SKM-1 (cell line): ENCODE measurements around the gene PRKD3.
"Not testable (repeated sequence)": the region's sequence is repeated elsewhere in the genome, so short reads cannot be mapped to it uniquely, and the experiment has no call there.

ENCODE experiments used
- DNase-seq: peaks from one replicate; lab custom pipeline; 2025; ENCODE audit not compliant: unreplicated experiment; lab: John Stamatoyannopoulos, UW

The PRKD3 gene

GRCh38 chr2:37317746-37318145 lies 6.9 kb downstream of the PRKD3 start:
- no peak for DNase-seq

- no peak for DNase-seq
Measured at GRCh38 chr2:37316181-37316580, 8.5 kb downstream of the PRKD3 start.

DNA sequence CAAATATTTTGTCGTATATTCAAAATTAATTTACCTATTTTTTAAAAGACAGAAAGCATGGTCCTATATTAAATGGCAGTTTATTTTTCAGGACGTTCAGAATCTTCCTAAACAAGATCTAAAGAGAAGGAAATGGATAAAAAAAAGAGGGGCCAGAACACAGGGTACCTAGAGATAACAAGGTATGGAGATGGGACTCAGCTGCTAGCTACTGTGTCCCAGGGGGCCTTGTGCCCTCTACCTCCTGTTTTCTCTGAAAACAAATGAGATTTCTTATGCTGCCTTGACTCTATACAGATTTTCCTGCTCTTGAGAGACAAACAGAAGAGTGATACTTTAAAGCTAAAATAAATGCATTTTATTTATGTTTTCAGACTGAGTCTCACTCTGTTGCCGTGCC lies 9.3 kb downstream of the PRKD3 start:
- no peak for DNase-seq

DNA sequence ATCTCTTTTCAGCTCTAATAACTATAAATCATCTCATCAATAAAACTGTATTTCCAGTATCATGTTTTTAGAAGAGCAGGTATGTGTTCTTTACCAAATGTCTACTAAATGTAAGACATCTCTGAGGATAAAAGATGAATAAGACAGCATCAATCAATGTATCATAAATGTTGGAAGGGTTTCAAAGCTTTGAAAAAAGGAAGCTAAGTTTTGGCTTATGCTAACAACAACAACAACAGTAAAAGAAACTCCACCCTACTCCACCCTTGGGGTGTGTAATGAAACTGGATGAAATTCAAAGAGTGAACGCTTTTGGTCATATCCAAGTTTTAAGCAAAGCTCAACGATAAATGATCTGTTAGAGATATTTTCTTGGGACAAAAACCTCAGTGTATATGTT lies 17.1 kb downstream of the PRKD3 start:
- DNase-seq, result no peak

GRCh38 chr2:37306024-37306423 lies 18.6 kb downstream of the PRKD3 start:
- no peak for DNase-seq

DNA sequence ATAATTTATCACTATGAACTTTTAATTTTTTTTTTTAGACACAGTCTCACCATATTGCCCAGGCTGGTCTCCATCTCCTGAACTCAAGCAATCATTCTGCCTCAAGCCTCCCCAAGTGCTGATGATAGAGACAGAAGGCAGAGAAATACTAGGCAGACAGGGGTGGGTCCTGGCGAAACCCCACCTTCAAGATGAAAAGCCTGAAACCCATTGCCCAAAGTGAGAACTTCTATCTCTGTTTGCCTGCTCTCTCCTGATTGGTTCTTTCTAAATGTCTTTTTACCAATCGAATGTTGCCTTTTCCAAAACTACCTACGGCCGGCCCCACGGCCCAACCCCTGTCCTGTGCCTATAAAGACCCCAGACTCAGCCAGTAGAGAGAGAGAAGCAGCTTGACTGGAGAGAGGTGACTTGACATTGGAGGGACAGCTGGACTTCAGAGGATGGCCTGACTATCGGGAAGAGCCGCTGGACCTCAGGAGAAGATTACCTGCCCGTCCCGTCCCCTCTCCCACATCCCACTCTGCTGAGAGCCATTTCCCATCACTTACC lies 21.9 kb downstream of the PRKD3 start:
- DNase-seq, result no peak

DNA sequence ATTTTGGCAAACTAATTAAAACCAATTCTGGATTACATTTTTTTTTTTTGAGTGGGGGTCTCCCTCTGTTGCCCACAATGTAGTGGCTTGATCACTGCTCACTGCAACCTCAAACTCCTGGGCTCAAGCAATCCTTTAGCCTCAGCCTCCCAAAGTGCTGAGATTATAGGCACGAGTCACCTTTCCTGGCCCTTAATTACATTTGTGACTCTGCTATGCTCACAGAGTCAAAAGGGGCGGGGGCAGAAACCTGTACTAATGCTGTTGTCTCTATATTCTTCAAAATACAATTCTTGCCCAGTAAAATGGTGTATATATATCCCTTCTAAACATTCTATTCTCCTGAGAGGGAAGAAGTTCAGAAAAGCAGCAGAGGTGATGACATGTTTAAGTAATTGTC lies 23.2 kb downstream of the PRKD3 start:
- DNase-seq, result no peak

- DNase-seq, result no peak
Measured at GRCh38 chr2:37300578-37300977, 24.1 kb downstream of the PRKD3 start.

DNA sequence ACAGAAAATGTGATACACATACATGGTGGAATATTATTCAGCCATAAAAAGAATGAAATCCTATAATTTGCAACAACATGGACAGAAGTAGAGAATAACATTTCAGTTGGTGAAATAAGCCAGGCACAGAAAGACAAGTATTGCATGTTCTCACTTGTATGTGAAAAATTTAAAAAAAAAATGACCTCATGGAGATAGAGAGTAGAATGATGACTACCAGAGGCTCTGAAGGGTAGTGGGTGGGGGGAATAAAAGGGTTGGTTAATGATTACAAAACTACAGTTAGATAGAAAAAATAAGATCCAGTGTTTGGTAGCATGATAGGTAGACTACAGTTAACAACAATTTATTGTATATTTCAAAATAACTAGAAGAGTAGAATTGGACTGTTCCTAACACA lies 24.5 kb downstream of the PRKD3 start:
- no peak for DNase-seq

DNA sequence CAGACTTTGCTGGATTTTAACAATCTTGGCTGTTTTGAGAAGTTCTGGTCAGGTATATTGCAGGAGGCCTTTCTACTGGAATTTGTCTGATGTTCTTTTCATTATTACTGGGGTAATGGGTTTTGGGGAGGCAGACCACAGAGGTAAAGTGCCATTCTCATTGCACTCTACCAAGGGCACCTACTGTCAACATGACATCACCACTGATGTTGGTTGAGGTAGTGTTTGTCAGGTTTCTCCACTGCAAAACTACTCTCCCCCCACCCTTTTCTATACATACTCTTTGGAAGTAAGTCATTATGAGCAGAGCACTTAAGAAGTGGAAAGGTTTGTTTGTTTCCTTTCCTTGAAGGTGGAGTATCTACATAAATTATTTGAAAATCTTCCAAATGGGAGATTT lies 27.0 kb downstream of the PRKD3 start:
- no peak for DNase-seq

DNA sequence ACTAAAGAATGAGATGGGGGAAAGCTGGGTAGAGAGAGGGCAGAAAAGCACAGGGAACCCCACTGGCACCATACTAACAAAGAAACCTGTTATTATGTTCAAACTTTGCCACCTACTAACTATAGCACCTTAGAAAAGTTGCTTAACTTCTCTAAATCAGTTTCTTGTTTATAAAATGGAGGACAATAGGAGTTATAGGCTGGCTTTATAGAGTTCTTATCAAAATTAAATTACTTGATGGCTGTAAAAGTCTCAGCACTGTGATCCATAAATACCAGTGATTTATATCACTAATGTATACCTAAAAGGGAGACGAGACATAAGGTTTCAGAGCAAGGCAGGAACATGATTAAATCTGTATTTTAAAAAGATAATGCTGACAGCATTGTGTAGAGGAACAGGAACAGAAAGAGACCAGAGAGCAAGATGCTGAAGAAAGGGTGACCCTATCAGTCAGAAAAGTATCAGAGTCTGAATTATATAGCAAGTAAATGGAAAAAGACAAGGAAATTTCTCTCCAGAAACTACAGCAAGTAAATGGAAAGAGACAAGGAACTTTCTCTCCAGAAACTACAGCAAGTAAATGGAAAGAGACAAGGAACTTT lies 29.1 kb downstream of the PRKD3 start:
- no peak for DNase-seq

- DNase-seq, result not testable (repeated sequence)
Measured at GRCh38 chr2:37294858-37295257, 29.8 kb downstream of the PRKD3 start.

GRCh38 chr2:37291680-37292079 lies 33.0 kb downstream of the PRKD3 start:
- DNase-seq, result no peak

- no peak for DNase-seq
Measured at GRCh38 chr2:37287966-37288365, 36.7 kb downstream of the PRKD3 start.

DNA sequence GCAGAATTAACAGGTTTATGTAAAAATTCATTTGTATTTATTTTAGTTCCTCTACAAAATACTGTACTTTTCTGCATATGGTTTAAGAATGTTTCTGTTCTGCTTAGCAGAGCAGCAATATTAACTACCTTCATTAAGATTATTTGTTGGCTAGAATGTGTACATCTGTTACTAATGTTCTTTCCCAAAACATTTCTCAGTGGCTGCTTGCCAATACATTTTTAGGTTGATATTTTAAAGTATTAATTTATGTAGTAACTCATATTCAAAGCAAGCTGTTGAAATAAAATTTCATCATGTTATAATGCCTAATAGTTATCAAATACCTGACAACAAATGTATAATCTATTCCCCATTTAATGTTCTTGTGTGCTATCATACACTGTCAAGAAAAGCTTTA lies 40.3 kb downstream of the PRKD3 start:
- DNase-seq, result no peak

- DNase-seq, result no peak
Measured at GRCh38 chr2:37283207-37283606, 41.4 kb downstream of the PRKD3 start.

DNA sequence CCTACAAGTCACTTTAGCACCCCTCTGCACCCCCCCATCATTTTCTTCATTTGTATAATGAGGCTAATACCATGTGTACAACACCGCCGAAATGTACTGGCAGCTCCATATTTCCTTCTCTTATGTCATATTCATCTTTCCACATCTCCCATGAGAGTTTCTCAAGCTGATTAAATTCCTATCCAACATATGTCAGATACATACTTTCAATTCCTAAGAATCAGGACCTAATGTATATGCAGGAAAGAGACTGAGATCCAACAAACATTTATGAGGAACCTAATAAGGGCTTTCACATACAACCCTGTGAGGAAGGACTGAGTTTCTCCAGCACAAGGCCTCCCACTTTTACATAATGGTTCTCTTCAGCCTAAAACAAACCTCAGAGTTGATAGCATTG lies 41.9 kb downstream of the PRKD3 start:
- DNase-seq, result no peak

DNA sequence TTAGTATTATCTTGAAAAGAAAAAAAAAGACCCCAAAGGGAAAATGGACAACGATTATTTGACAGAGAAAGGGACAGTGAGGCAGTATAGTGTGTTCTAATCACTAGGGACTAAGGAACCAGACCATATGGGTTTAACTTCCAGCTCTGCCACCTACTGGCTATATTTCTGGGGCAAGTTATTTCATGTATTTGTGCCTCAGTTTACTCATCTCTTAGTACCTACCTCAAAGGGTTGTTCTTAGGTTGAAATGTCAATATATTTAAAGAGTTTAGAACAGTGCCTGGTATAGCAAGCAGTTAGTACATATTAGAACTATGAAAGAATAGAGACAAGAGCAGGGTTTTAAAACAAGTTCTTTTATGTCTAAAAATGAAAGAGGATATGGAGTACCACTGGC lies 42.7 kb downstream of the PRKD3 start:
- DNase-seq, result no peak

DNA sequence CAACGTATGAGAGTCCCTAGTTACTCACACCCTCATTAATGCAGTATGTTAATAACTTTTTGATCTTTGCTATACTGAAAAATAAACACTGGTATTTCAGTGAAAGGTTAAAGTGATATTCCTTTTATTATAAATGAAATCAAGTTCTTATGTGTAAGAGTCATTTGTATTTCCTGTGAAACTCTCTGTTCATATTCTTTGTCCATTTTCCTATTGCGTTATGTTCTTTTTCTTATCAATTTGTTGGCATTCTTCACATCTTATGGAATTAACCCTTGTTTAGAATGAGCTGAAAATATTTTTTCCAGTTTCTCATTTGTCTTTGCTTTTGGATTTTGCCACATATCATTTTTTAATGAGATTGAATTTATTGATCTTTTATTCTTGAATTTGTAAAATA lies 48.3 kb downstream of the PRKD3 start:
- DNase-seq, result no peak
